A673 (cell line): ENCODE data around the gene PKP3. TPM values are rescaled to one million over a fixed set of nuclear protein-coding genes. Genes with fewer than 3 reads are reported as not detected.

Source experiments
- Bru-seq: library from RNA; stranded (reverse); fragments of 400-500 nt; gene quantifications from one replicate; lab custom pipeline; 2021; lab: Mats Ljungman, UMichigan
- BruChase-seq, 2 experiments: library from RNA; stranded (reverse); fragments of 400-500 nt; gene quantifications; one replicate each; lab custom pipeline; 2021; lab: Mats Ljungman, UMichigan
- BruUV-seq: library from RNA; stranded (reverse); fragments of 400-500 nt; replicated peaks from 2 replicates; lab custom pipeline; 2021; lab: Mats Ljungman, UMichigan
- CTCF ChIA-PET: fragments of 300-600 bp; sonication (Branson Sonifier 250); formaldehyde crosslinking; loops from one replicate; lab custom pipeline; 2022; ENCODE audit warnings: antibody characterized with exemption; lab: Charles Lee
- POLR2A ChIA-PET: fragments of 300-600 bp; sonication (Branson Sonifier 250); formaldehyde crosslinking; loops from one replicate; lab custom pipeline; 2022; ENCODE audit warnings: antibody characterized with exemption; ENCODE audit not compliant: low non-redundant PET; lab: Charles Lee
- DNase-seq: peaks from one replicate; pipeline ENCODE4 v3.0.0-alpha.2; 2015; ENCODE audit warnings: low spot score
- H3K27ac ChIP-seq: fragments of 200-600 bp; sonication (generic); 2 replicates; pipeline ENCODE4 v1.5.1; 2016; ENCODE audit warnings: mixed run types, low read depth, mild to moderate bottlenecking, mixed read lengths, antibody characterized with exemption, low read length; ENCODE audit not compliant: poor library complexity, severe bottlenecking
- H3K27me3 ChIP-seq: fragments of 200-600 bp; sonication (generic); replicated peaks from 2 replicates; pipeline ENCODE4 v1.6.1; 2017; ENCODE audit warnings: mixed run types, low read depth, mild to moderate bottlenecking, mixed read lengths, antibody characterized with exemption, low read length; ENCODE audit not compliant: insufficient read depth, poor library complexity
- H3K36me3 ChIP-seq: fragments of 200-600 bp; sonication (generic); 2 replicates; pipeline ENCODE4 v1.6.1; 2016; ENCODE audit warnings: mixed run types, mild to moderate bottlenecking, mixed read lengths, antibody characterized with exemption, low read length; ENCODE audit not compliant: insufficient read depth, poor library complexity, severe bottlenecking
- H3K4me1 ChIP-seq: fragments of 200-600 bp; sonication (generic); 2 replicates; pipeline ENCODE4 v1.6.1; 2017; ENCODE audit warnings: mixed run types, mild to moderate bottlenecking, mixed read lengths, antibody characterized with exemption, low read length; ENCODE audit not compliant: insufficient read depth, poor library complexity, severe bottlenecking
- H3K4me3 ChIP-seq: fragments of 200-600 bp; sonication (generic); 2 replicates; pipeline ENCODE4 v1.5.1; 2016; ENCODE audit warnings: low read depth, mixed run types, mild to moderate bottlenecking, mixed read lengths, low read length; ENCODE audit not compliant: poor library complexity, severe bottlenecking
- H3K9me3 ChIP-seq: fragments of 200-600 bp; sonication (generic); 2 replicates; pipeline ENCODE4 v1.6.1; 2016; ENCODE audit warnings: mixed run types, low read depth, mild to moderate bottlenecking, mixed read lengths, antibody characterized with exemption, low read length; ENCODE audit not compliant: poor library complexity, severe bottlenecking
- EZH2 ChIP-seq: fragments of 200-600 bp; sonication (generic); IDR thresholded peaks from 2 replicates; pipeline ENCODE4 v1.6.1; 2017; ENCODE audit warnings: borderline replicate concordance, low read depth, mild to moderate bottlenecking, mixed read lengths, antibody characterized with exemption, low read length; ENCODE audit not compliant: poor library complexity, severe bottlenecking
- intact Hi-C: fragments of 100-400 bp; cut with micrococcal nuclease; formaldehyde crosslinking; loops from one replicate; pipeline ENCODE4 v1.10.0; 2022; ENCODE audit not compliant: unreplicated experiment
- long read RNA-seq: library from polyadenylated mRNA; stranded (forward); transcript quantifications from one replicate; pipeline ENCODE4 v2.0.0, GENCODE V29; 2022
- total RNA-seq: library from RNA; stranded (reverse); gene quantifications from 2 replicates; pipeline ENCODE4 v1.2.3, GENCODE V29; 2021
- TF ChIP-seq, protein P1 (sequence below): fragments of 300-800, 200-600 bp; sonication (generic); conservative IDR thresholded peaks from 2 replicates; pipeline ENCODE4 v1.5.1; 2017; ENCODE audit warnings: low read depth, mild to moderate bottlenecking, antibody characterized with exemption, low read length, moderate library complexity, mixed read lengths

Gene PKP3, protein sequence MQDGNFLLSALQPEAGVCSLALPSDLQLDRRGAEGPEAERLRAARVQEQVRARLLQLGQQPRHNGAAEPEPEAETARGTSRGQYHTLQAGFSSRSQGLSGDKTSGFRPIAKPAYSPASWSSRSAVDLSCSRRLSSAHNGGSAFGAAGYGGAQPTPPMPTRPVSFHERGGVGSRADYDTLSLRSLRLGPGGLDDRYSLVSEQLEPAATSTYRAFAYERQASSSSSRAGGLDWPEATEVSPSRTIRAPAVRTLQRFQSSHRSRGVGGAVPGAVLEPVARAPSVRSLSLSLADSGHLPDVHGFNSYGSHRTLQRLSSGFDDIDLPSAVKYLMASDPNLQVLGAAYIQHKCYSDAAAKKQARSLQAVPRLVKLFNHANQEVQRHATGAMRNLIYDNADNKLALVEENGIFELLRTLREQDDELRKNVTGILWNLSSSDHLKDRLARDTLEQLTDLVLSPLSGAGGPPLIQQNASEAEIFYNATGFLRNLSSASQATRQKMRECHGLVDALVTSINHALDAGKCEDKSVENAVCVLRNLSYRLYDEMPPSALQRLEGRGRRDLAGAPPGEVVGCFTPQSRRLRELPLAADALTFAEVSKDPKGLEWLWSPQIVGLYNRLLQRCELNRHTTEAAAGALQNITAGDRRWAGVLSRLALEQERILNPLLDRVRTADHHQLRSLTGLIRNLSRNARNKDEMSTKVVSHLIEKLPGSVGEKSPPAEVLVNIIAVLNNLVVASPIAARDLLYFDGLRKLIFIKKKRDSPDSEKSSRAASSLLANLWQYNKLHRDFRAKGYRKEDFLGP
- total RNA-seq (not detected in 2 replicates), Bru-seq, nascent RNA (not detected), BruChase-seq, experiment 1, labeled RNA remaining after a 2-hour chase (percentile 7 among the genes with signal in this experiment), BruChase-seq, experiment 2, labeled RNA remaining after a 6-hour chase (percentile 7 among the genes with signal in this experiment)
- long read RNA-seq, result 0 reads

DNA sequence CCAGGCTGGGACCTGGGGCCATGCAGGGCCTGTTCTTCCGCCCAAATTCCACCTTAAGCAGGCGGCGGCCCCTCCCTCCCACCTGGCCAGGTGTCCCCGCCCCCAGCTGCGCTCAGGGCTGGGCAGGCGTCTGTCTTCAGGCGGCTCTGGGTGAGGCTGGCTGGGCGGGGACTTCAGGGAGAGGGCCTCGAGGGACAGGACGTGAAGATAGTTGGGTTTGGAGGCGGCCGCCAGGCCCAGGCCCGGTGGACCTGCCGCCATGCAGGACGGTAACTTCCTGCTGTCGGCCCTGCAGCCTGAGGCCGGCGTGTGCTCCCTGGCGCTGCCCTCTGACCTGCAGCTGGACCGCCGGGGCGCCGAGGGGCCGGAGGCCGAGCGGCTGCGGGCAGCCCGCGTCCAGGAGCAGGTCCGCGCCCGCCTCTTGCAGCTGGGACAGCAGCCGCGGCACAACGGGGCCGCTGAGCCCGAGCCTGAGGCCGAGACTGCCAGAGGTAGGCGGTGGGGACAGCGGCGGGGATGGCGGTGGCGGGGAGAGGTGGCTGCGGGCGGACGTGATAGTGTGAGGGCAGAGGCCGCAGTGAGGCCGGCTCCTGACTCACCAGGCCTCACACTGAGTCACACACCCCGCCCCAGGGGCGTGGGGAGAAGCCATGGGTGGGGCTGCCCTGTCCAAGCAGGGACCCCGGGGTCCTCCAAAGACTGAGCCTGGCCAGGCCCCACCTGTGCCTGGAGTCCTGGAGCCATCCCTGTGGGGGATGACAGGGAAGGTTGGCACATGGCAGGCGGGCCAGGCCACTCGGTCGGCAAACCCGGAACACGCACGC lies at the start of gene PKP3:
TSS of gene PKP3 (plus strand) at position 176 of the 824 bp plus-strand sequence. CDS start at position 260, 84 bp downstream.
- no TSS peak for BruUV-seq
- H3K27ac ChIP-seq, result no peak within 1 kb of the TSS
- no peaks in the 10 kb centered on the region for H3K4me1 ChIP-seq
- CTCF ChIA-PET, result no interaction called here
- POLR2A ChIA-PET, result no interaction called here
- H3K4me3 ChIP-seq, result no peak within 1 kb of the TSS
- H3K36me3 ChIP-seq, result no peaks in the 10 kb centered on the region
- intact Hi-C loops, result no loop called here
- H3K9me3 ChIP-seq, result no peaks in the 10 kb centered on the region
- TF ChIP-seq, protein P1, sequence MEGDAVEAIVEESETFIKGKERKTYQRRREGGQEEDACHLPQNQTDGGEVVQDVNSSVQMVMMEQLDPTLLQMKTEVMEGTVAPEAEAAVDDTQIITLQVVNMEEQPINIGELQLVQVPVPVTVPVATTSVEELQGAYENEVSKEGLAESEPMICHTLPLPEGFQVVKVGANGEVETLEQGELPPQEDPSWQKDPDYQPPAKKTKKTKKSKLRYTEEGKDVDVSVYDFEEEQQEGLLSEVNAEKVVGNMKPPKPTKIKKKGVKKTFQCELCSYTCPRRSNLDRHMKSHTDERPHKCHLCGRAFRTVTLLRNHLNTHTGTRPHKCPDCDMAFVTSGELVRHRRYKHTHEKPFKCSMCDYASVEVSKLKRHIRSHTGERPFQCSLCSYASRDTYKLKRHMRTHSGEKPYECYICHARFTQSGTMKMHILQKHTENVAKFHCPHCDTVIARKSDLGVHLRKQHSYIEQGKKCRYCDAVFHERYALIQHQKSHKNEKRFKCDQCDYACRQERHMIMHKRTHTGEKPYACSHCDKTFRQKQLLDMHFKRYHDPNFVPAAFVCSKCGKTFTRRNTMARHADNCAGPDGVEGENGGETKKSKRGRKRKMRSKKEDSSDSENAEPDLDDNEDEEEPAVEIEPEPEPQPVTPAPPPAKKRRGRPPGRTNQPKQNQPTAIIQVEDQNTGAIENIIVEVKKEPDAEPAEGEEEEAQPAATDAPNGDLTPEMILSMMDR, result no peak
- no peak for TF ChIP-seq EZH2
- DNase-seq, result no peak
- H3K27me3 ChIP-seq, result no peaks in the 10 kb centered on the region

DNA sequence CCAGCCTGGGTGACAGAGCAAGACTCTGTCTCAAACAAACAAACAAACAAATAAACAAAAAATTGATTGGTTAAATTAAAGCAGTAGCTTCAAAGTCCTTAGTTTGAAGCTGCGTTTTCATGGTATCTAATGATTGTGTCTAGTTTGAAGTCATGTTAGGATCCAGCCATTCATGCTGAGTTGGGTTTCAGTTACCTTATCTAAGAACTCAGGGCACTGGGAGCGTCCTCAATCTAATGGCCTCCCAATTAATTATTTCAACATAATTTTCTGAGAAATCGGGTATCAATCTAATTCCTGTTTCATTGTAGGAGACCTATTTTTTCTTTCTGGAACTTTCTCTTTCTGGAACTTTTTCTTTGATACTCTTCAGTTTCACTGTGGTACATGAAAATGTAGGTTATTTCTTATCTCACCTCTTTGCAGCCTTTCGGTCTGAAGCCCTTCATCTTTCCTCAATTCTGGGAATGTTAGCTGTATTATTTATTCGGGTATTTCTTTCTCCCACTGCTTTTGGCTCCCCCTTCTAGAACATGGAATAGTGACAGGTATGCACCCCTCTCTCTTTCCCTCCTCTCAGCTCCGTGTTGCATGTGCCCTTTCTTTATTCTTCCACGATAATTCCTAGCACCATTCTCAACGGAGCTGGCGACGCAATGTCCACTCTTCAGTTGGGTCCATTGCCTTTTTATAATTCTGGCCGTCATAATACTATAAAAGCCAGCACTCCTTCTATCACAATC lies 49.0 kb upstream of the PKP3 start:
- ChIA-PET CTCF (interaction anchor here (0.7 kb wide), 1 partner anchor 28 kb away, joined by 4 read pairs; no protein-coding TSS in a partner anchor), POLR2A (no interaction called here)
- no peaks in the 10 kb centered on the region for H3K27me3 ChIP-seq
- no peak overlapping the region for H3K4me3 ChIP-seq
- no peaks in the 10 kb centered on the region for H3K36me3 ChIP-seq
- no peak for DNase-seq
- H3K9me3 ChIP-seq, result no peaks in the 10 kb centered on the region
- H3K4me1 ChIP-seq, result no peaks in the 10 kb centered on the region
- intact Hi-C loops, result no loop called here
- BruUV-seq, result no TSS peak
- TF ChIP-seq, protein P1, result no peak
- no peak for TF ChIP-seq EZH2
- H3K27ac ChIP-seq, result no peak overlapping the region
